Neural cell (in vitro differentiated cells): ENCODE results near the gene PARD3B. TPM values are rescaled to one million over a fixed set of nuclear protein-coding genes. Genes with fewer than 3 reads are reported as not detected.

Experiments
- H2AFZ ChIP-seq: fragments of 200-600, 300-800 bp; sonication (generic), shearing (Covaris generic); 2 replicates; pipeline ENCODE4 v1.6.0; 2014; ENCODE audit warnings: low read depth, mild to moderate bottlenecking, antibody characterized with exemption, low read length, moderate library complexity
- H3F3A ChIP-seq: fragments of 200-600 bp; shearing (Covaris generic); 2 replicates; pipeline ENCODE4 v1.6.1; 2016; ENCODE audit warnings: mild to moderate bottlenecking, moderate library complexity, mixed read lengths, antibody characterized with exemption, low read length; ENCODE audit not compliant: insufficient read depth, poor library complexity, severe bottlenecking
- H3K27ac ChIP-seq: fragments of 200-600, 300-800 bp; sonication (generic), shearing (Covaris generic); 2 replicates; pipeline ENCODE4 v1.5.1; 2014; ENCODE audit warnings: mild to moderate bottlenecking, low read length, moderate library complexity
- H3K27me3 ChIP-seq: fragments of 300-800, 200-600 bp; sonication (generic), shearing (Covaris generic); 2 replicates; pipeline ENCODE4 v1.6.0; 2014; ENCODE audit warnings: mild to moderate bottlenecking, low read depth, low read length, moderate library complexity; ENCODE audit not compliant: insufficient read depth
- H3K36me3 ChIP-seq: fragments of 300-800, 200-600 bp; sonication (generic), shearing (Covaris generic); 2 replicates; pipeline ENCODE4 v1.5.1; 2014; ENCODE audit warnings: mild to moderate bottlenecking, antibody characterized with exemption, low read length, moderate library complexity; ENCODE audit not compliant: insufficient read depth
- H3K4me2 ChIP-seq: fragments of 300-800, 200-600 bp; sonication (generic), shearing (Covaris generic); 2 replicates; pipeline ENCODE4 v1.6.0; 2014; ENCODE audit warnings: mild to moderate bottlenecking, low read length
- H3K4me3 ChIP-seq: fragments of 300-800, 200-600 bp; sonication (generic), shearing (Covaris generic); 2 replicates; pipeline ENCODE4 v1.5.1; 2014; ENCODE audit warnings: mild to moderate bottlenecking, low read length, moderate library complexity
- H3K79me2 ChIP-seq: fragments of 200-600 bp; shearing (Covaris generic); replicated peaks from 2 replicates; pipeline ENCODE4 v1.6.0; 2014; ENCODE audit warnings: mild to moderate bottlenecking, low read length, moderate library complexity; ENCODE audit not compliant: insufficient read depth
- H3K9ac ChIP-seq: fragments of 300-800, 200-600 bp; sonication (generic), shearing (Covaris generic); 2 replicates; pipeline ENCODE4 v1.6.1; 2016; ENCODE audit warnings: mild to moderate bottlenecking, low read length, mixed read lengths
- H3K9me2 ChIP-seq: fragments of 200-600 bp; shearing (Covaris generic); 2 replicates; pipeline ENCODE4 v1.6.1; 2016; ENCODE audit warnings: mild to moderate bottlenecking, low read length, mixed read lengths; ENCODE audit not compliant: insufficient read depth
- H3K9me3 ChIP-seq: fragments of 200-600, 300-800 bp; sonication (generic), shearing (Covaris generic); 2 replicates; pipeline ENCODE4 v1.6.1; 2016; ENCODE audit warnings: mild to moderate bottlenecking, mixed run types, low read length, moderate library complexity, mixed read lengths
- H4K20me1 ChIP-seq: fragments of 200-600 bp; shearing (Covaris generic); 2 replicates; pipeline ENCODE4 v1.6.1; 2016; ENCODE audit warnings: mild to moderate bottlenecking, mixed run types; ENCODE audit not compliant: insufficient read depth
- CTCF ChIP-seq: fragments of 450-650 bp; IDR thresholded peaks from 2 replicates; pipeline ENCODE4 v1.5.1; 2014; ENCODE audit warnings: antibody characterized with exemption, mild to moderate bottlenecking, moderate library complexity; ENCODE audit not compliant: poor library complexity, severe bottlenecking
- EP300 ChIP-seq: fragments of 450-650 bp; conservative IDR thresholded peaks from 2 replicates; pipeline ENCODE4 v1.6.1; 2014; ENCODE audit warnings: antibody characterized with exemption, mild to moderate bottlenecking, moderate library complexity; ENCODE audit not compliant: poor library complexity, severe bottlenecking
- EZH2 ChIP-seq: fragments of 200-600, 300-800 bp; shearing (Covaris generic), sonication (generic); IDR thresholded peaks from 2 replicates; pipeline ENCODE4 v1.6.1; 2014; ENCODE audit warnings: antibody characterized with exemption, low read length, borderline replicate concordance, mild to moderate bottlenecking; ENCODE audit not compliant: insufficient read depth, poor library complexity, severe bottlenecking
- MXI1 ChIP-seq: fragments of 450-650 bp; conservative IDR thresholded peaks from 2 replicates; pipeline ENCODE4 v1.6.1; 2014; ENCODE audit warnings: antibody characterized with exemption, mild to moderate bottlenecking; ENCODE audit not compliant: poor library complexity, severe bottlenecking
- POLR2AphosphoS5 ChIP-seq: IDR thresholded peaks from 2 replicates; pipeline ENCODE4 v1.6.1; 2012
- RAD21 ChIP-seq: fragments of 450-650 bp; conservative IDR thresholded peaks from 2 replicates; pipeline ENCODE4 v1.6.1; 2014; ENCODE audit warnings: antibody characterized with exemption, mild to moderate bottlenecking, moderate library complexity
- REST ChIP-seq: IDR thresholded peaks from 2 replicates; pipeline ENCODE4 v1.6.1; 2012; ENCODE audit warnings: borderline replicate concordance
- SMC3 ChIP-seq: fragments of 450-650 bp; conservative IDR thresholded peaks from 2 replicates; pipeline ENCODE4 v1.6.1; 2014; ENCODE audit warnings: antibody characterized with exemption, mild to moderate bottlenecking, moderate library complexity; ENCODE audit not compliant: poor library complexity
- TAF1 ChIP-seq: IDR thresholded peaks from 2 replicates; pipeline ENCODE4 v1.6.1; 2012; ENCODE audit warnings: low read depth
- polyA plus RNA-seq: library from polyadenylated mRNA; depleted of rRNA; stranded (reverse); fragments of >200 nt; gene quantifications from 2 replicates; pipeline ENCODE4 v1.2.3, GENCODE V29; 2014

The PARD3B gene
- polyA plus RNA-seq, 1 donor from 2014 or later, result 0.54 TPM

GRCh38 chr2:204917089-204917701 is 371.9 kb downstream of the PARD3B start:
- Histone ChIP-seq H3K9ac (no peak overlapping the region), H2AFZ (no peak overlapping the region), H4K20me1 (no peaks in the 10 kb centered on the region), H3K9me2 (no peaks in the 10 kb centered on the region), H3K9me3 (no peaks in the 10 kb centered on the region), H3K4me2 (no peak overlapping the region), H3K4me3 (no peak overlapping the region), H3K36me3 (no peaks in the 10 kb centered on the region), H3K27me3 (no peaks in the 10 kb centered on the region), H3K27ac (no peak overlapping the region), H3K79me2 (no peaks in the 10 kb centered on the region), H3F3A (no peaks in the 10 kb centered on the region)
- no peak for TF ChIP-seq TAF1
- no peak for TF ChIP-seq MXI1
- TF ChIP-seq CTCF, result no peak
- no peak for TF ChIP-seq EZH2
- no peak for TF ChIP-seq EP300
- no peak for TF ChIP-seq RAD21
- no peak for TF ChIP-seq SMC3
- TF ChIP-seq POLR2AphosphoS5, result no peak
- no peak for TF ChIP-seq REST

GRCh38 chr2:204920776-204921175 is 375.5 kb downstream of the PARD3B start:
- Histone ChIP-seq H3K9me2 (no peaks in the 10 kb centered on the region), H3K36me3 (no peaks in the 10 kb centered on the region), H3K27me3 (no peaks in the 10 kb centered on the region), H3K4me2 (peak overlapping the region; percentile 12), H3K9ac (no peak overlapping the region), H4K20me1 (no peaks in the 10 kb centered on the region), H3K79me2 (no peaks in the 10 kb centered on the region), H3K4me3 (no peak overlapping the region), H2AFZ (no peak overlapping the region), H3K9me3 (no peaks in the 10 kb centered on the region), H3K27ac (no peak overlapping the region), H3F3A (no peaks in the 10 kb centered on the region)
- TF ChIP-seq EP300 (peak; percentile 64), POLR2AphosphoS5 (peak; percentile 35), EZH2 (no peak)

GRCh38 chr2:204923957-204924356 is 378.7 kb downstream of the PARD3B start:
- H3K4me2 ChIP-seq, result no peak overlapping the region

More at GRCh38 chr2:204923957-204924356, 378.7 kb downstream of the PARD3B start:
- no peaks in the 10 kb centered on the region for H3K27me3 ChIP-seq
- no peaks in the 10 kb centered on the region for H3K9me2 ChIP-seq
- TF ChIP-seq MXI1, result no peak
- no peak for TF ChIP-seq POLR2AphosphoS5
- no peak for TF ChIP-seq RAD21
- TF ChIP-seq REST, result no peak
- no peak overlapping the region for H3K4me3 ChIP-seq
- no peaks in the 10 kb centered on the region for H3K36me3 ChIP-seq
- H3K9me3 ChIP-seq, result no peaks in the 10 kb centered on the region
- no peak overlapping the region for H2AFZ ChIP-seq
- H3K27ac ChIP-seq, result no peak overlapping the region
- H3K9ac ChIP-seq, result no peak overlapping the region
- H3F3A ChIP-seq, result no peaks in the 10 kb centered on the region
- no peaks in the 10 kb centered on the region for H3K79me2 ChIP-seq
- no peaks in the 10 kb centered on the region for H4K20me1 ChIP-seq
